NCI-H2196 (cell line): ENCODE data around the gene KRTAP2-1.
"Not testable (repeated sequence)": the region's sequence is repeated elsewhere in the genome, so short reads cannot be mapped to it uniquely, and the experiment has no call there.

Source experiments
- DNase-seq: peaks from one replicate; lab custom pipeline; 2025; ENCODE audit not compliant: unreplicated experiment; lab: John Stamatoyannopoulos, UW

Gene KRTAP2-1

GRCh38 chr17:41058741-41059140 lies 11.6 kb upstream of the KRTAP2-1 start:
- no peak for DNase-seq

- no peak for DNase-seq
These were observed 10.4 kb upstream of the KRTAP2-1 start for GRCh38 chr17:41057547-41057946.

- not testable (repeated sequence) for DNase-seq
These were observed 8.0 kb upstream of the KRTAP2-1 start, which contains the start of gene KRTAP2-2 for GRCh38 chr17:41055130-41055529. TSS of gene KRTAP2-2 (minus strand) at chr17:41055230. CDS start at chr17:41055211, 19 bp downstream.

- not testable (repeated sequence) for DNase-seq
These were observed 7.4 kb upstream of the KRTAP2-1 start for GRCh38 chr17:41054556-41054955.

GRCh38 chr17:41054025-41054424 lies 6.9 kb upstream of the KRTAP2-1 start:
- no peak for DNase-seq

- no peak for DNase-seq
These were observed 5.5 kb upstream of the KRTAP2-1 start for GRCh38 chr17:41052566-41052965.

GRCh38 chr17:41049110-41049509 lies 2.0 kb upstream of the KRTAP2-1 start:
- DNase-seq: no peak

GRCh38 chr17:41048441-41048840 lies 1.3 kb upstream of the KRTAP2-1 start:
- no peak for DNase-seq

GRCh38 chr17:41042953-41043352 lies 4.2 kb downstream of the KRTAP2-1 start:
- DNase-seq: no peak

- DNase-seq: peak; percentile 38
These were observed 6.1 kb downstream of the KRTAP2-1 start, which contains the start of gene KRTAP1-1 for GRCh38 chr17:41040783-41041571. TSS of gene KRTAP1-1 (minus strand) at chr17:41041450. CDS start at chr17:41041397, 53 bp downstream.

- DNase-seq: no peak
These were observed 9.2 kb downstream of the KRTAP2-1 start for GRCh38 chr17:41037853-41038350.

GRCh38 chr17:41034346-41034935 lies 12.7 kb downstream of the KRTAP2-1 start, which contains the start of gene KRTAP1-3:
TSS of gene KRTAP1-3 (minus strand) at chr17:41034874. CDS start at chr17:41034821, 53 bp downstream.
- peak; percentile 36 for DNase-seq

- DNase-seq: no peak
These were observed 17.4 kb downstream of the KRTAP2-1 start, which contains the start of gene KRTAP1-4 for GRCh38 chr17:41029633-41030245. TSS of gene KRTAP1-4 (minus strand) at chr17:41030195. CDS start at chr17:41030078, 117 bp downstream.

- DNase-seq: peak; percentile 42
These were observed 20.2 kb downstream of the KRTAP2-1 start, which contains the start of gene KRTAP1-5 for GRCh38 chr17:41026715-41027471. TSS of gene KRTAP1-5 (minus strand) at chr17:41027208. CDS start at chr17:41027155, 53 bp downstream.

GRCh38 chr17:41024697-41025096 lies 22.4 kb downstream of the KRTAP2-1 start:
- no peak for DNase-seq

GRCh38 chr17:41020336-41020735 lies 26.8 kb downstream of the KRTAP2-1 start:
- DNase-seq: no peak

GRCh38 chr17:41019415-41019814 lies 27.7 kb downstream of the KRTAP2-1 start:
- DNase-seq: no peak

GRCh38 chr17:41018541-41018940 lies 28.6 kb downstream of the KRTAP2-1 start:
- no peak for DNase-seq

- no peak for DNase-seq
These were observed 30.4 kb downstream of the KRTAP2-1 start for GRCh38 chr17:41016578-41017215.

- DNase-seq: no peak
These were observed 31.7 kb downstream of the KRTAP2-1 start for GRCh38 chr17:41015454-41015853.
